Karpas-422 (cell line): ENCODE results near the gene USF2. TPM values are rescaled to one million over a fixed set of nuclear protein-coding genes. Genes with fewer than 3 reads are reported as not detected.
A peak's percentile ranks its signal among the peaks of the same experiment; 100 is the strongest.

Experiments
- DNase-seq: peaks from one replicate; pipeline ENCODE4 v3.0.0-alpha.2; 2015
- H2AFZ ChIP-seq: fragments of 200-600 bp; sonication (generic); 2 replicates; pipeline ENCODE4 v1.6.1; 2014; ENCODE audit warnings: antibody characterized with exemption, low read length, mixed read lengths
- H3K27ac ChIP-seq: fragments of 200-600 bp; sonication (generic); 2 replicates; pipeline ENCODE4 v1.5.1; 2014; ENCODE audit warnings: mild to moderate bottlenecking, low read length, moderate library complexity
- H3K27me3 ChIP-seq: fragments of 200-600 bp; sonication (generic); 2 replicates; pipeline ENCODE4 v1.6.1; 2014; ENCODE audit warnings: low read length, mixed read lengths
- H3K36me3 ChIP-seq: fragments of 200-600 bp; sonication (generic); 2 replicates; pipeline ENCODE4 v1.6.1; 2014; ENCODE audit warnings: low read length, mixed read lengths; ENCODE audit not compliant: insufficient read depth
- H3K4me1 ChIP-seq: fragments of 200-600 bp; sonication (generic); 2 replicates; pipeline ENCODE4 v1.6.1; 2014; ENCODE audit warnings: mild to moderate bottlenecking, low read length, mixed read lengths
- H3K4me2 ChIP-seq: fragments of 200-600 bp; sonication (generic); 2 replicates; pipeline ENCODE4 v1.6.1; 2014; ENCODE audit warnings: low read length, low read depth, mild to moderate bottlenecking; ENCODE audit not compliant: poor library complexity, severe bottlenecking
- H3K4me3 ChIP-seq: fragments of 200-600 bp; sonication (generic); 2 replicates; pipeline ENCODE4 v1.5.1; 2014; ENCODE audit warnings: mild to moderate bottlenecking, antibody characterized with exemption, low read length, mixed read lengths
- H3K79me2 ChIP-seq: fragments of 200-600 bp; sonication (generic); 2 replicates; pipeline ENCODE4 v1.6.1; 2014; ENCODE audit warnings: mild to moderate bottlenecking, low read length, mixed read lengths
- H3K9ac ChIP-seq: fragments of 200-600 bp; sonication (generic); 2 replicates; pipeline ENCODE4 v1.6.0; 2014; ENCODE audit warnings: low read length
- H3K9me2 ChIP-seq: fragments of 200-600 bp; sonication (generic), shearing (Covaris generic); replicated peaks from 2 replicates; pipeline ENCODE4 v1.6.0; 2014; ENCODE audit warnings: mild to moderate bottlenecking, low read length, moderate library complexity; ENCODE audit not compliant: insufficient read depth
- H3K9me3 ChIP-seq: fragments of 300-700, 200-600 bp; sonication (generic); 2 replicates; pipeline ENCODE4 v1.6.1; 2014; ENCODE audit warnings: low read length, mixed read lengths
- H4K20me1 ChIP-seq: fragments of 200-600 bp; sonication (generic); 2 replicates; pipeline ENCODE4 v1.6.1; 2014; ENCODE audit warnings: mild to moderate bottlenecking, antibody characterized with exemption, low read length, low read depth; ENCODE audit not compliant: insufficient read depth
- total RNA-seq: library from RNA; depleted of rRNA; stranded (reverse); fragments of >200 nt; shearing (Covaris generic); gene quantifications from 2 replicates; pipeline ENCODE4 v1.2.3, GENCODE V29; 2014; ENCODE audit warnings: low replicate concordance; rRNA removed

Gene USF2
- total RNA-seq, 1 experiment from 2014 or later = 97.9 TPM

DNA sequence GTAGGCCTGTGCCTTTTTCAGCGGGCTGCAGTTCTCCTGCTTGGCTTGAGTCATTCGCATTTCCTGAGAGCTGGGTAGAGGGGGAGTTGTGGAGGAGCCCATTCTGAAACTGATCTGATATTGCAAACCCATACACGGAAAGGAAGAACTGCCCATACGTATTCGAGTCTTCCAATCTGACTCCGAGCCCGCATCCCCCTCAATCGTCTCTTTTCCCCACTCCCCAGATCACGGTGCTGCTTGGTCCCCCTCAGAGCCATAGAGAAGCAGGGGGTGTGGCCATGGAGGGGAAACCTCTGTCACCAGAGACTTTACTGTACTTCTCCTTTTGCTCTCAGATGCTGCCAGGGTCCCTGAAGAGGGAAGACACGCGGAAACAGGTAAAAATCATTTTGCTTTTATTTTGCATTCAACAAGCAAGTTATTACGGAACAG lies 60.1 kb downstream of the USF2 start, which contains the start of gene CD22:
Gene CD22, plus strand, starts transcription at position 337 of the 435 bp plus-strand sequence. CDS start 2,854 bp downstream, outside the sequence.
- Histone ChIP-seq H3K9me3 (no peaks in the 10 kb centered on the region), H3K9me2 (no peaks in the 10 kb centered on the region), H3K9ac (peak within 1 kb of the TSS; percentile 95), H3K27ac (peak within 1 kb of the TSS; percentile 90), H3K4me3 (peak within 1 kb of the TSS; percentile 92), H3K4me1 (peaks cover 83% of the 10 kb centered on the region), H3K4me2 (peak within 1 kb of the TSS; percentile 98), H4K20me1 (peaks cover 21% of the 10 kb centered on the region; the same call in 1 of the 2 replicates), H3K27me3 (no peaks in the 10 kb centered on the region), H3K79me2 (peaks cover 10% of the 10 kb centered on the region; the same call in 1 of the 2 replicates), H2AFZ (no peak within 1 kb of the TSS), H3K36me3 (peaks cover 25% of the 10 kb centered on the region)
- peak; percentile 94 for DNase-seq

DNA sequence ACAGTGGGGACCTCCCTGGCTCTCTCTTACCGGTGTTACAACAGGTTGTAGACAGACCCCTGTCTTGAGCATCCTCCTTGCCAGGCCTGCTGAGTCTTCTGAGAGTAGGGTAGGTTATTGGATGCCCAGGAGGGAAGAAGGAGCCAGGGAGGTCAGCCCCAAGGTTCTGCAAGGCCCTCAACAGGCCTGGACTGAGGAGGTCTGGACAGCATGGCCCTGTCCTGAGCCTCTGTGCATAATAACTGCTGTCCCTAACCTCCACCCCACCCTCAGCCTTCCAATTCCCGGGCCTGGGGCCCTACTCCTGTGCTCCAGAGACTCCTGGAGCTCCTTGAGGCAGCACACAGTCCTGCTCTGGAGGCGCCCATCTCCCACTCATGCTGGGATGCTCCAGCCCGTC lies 60.6 kb downstream of the USF2 start:
- Histone ChIP-seq H3K27ac (peak overlapping the region; percentile 90), H3K79me2 (peaks cover 10% of the 10 kb centered on the region; the same call in 1 of the 2 replicates), H3K4me1 (peaks cover 81% of the 10 kb centered on the region)

More for the DNA sequence above, 60.6 kb downstream of the USF2 start:
- no peak for DNase-seq
- Histone ChIP-seq H3K9me2 (no peaks in the 10 kb centered on the region), H2AFZ (no peak overlapping the region), H4K20me1 (peaks cover 25% of the 10 kb centered on the region; the same call in 1 of the 2 replicates), H3K9ac (peak overlapping the region; percentile 95), H3K27me3 (no peaks in the 10 kb centered on the region), H3K4me2 (peak overlapping the region; percentile 98), H3K9me3 (no peaks in the 10 kb centered on the region), H3K36me3 (peaks cover 29% of the 10 kb centered on the region), H3K4me3 (peak overlapping the region; percentile 92)

Other genes with a start within 250 kb of the USF2 start
- gene SCN1B, start 238.5 kb upstream of the USF2 start, total RNA-seq = 0.52 and 0.54 TPM in 2 replicates
- 0.11 TPM in 1 of 2 replicates, not detected in the other for gene HPN, start 227.2 kb upstream of the USF2 start, total RNA-seq
- not detected in 2 replicates for gene FXYD3, start 153.1 kb upstream of the USF2 start, total RNA-seq
- gene LGI4, start 133.9 kb upstream of the USF2 start, total RNA-seq = 0.22 TPM in 1 of 2 replicates, not detected in the other
- not detected in 2 replicates for gene FXYD1, start 130.1 kb upstream of the USF2 start, total RNA-seq
- gene FXYD7, start 125.7 kb upstream of the USF2 start, total RNA-seq = not detected in 2 replicates
- gene FXYD5, start 114.2 kb upstream of the USF2 start, total RNA-seq = 89.3 and 134 TPM in 2 replicates
- gene FAM187B, start 40.2 kb upstream of the USF2 start, total RNA-seq = not detected in 2 replicates
- gene LSR, start 20.0 kb upstream of the USF2 start, total RNA-seq = 0.63 and 1.2 TPM in 2 replicates
- gene HAMP, start 13.6 kb downstream of the USF2 start, total RNA-seq = 0.45 TPM in 1 of 2 replicates, not detected in the other
- 0.36 TPM in 1 of 2 replicates, not detected in the other for gene MAG, start 23.2 kb downstream of the USF2 start, total RNA-seq
- gene CD22, start 60.2 kb downstream of the USF2 start, total RNA-seq = 454 and 602 TPM in 2 replicates
- gene FFAR1, start 78.9 kb downstream of the USF2 start, total RNA-seq = 0.34 and 2.0 TPM in 2 replicates
- gene FFAR3, start 89.5 kb downstream of the USF2 start, total RNA-seq = not detected in 2 replicates
- gene GPR42, start 102.1 kb downstream of the USF2 start, total RNA-seq = not detected in 2 replicates
- gene FFAR2, start 179.3 kb downstream of the USF2 start, total RNA-seq = not detected in 2 replicates
- gene KRTDAP, start 221.5 kb downstream of the USF2 start, total RNA-seq = not detected in 2 replicates
- 5.0 and 9.3 TPM in 2 replicates for gene DMKN, start 244.7 kb downstream of the USF2 start, total RNA-seq